Measurements from ENCODE around the gene LRRC42.
"Not testable (repeated sequence)": the region's sequence is repeated elsewhere in the genome, so short reads cannot be mapped to it uniquely, and the experiment has no call there.

LRRC42 gene

GRCh38 chr1:53984726-53985125 lies 38.6 kb downstream of the LRRC42 start:
- Histone ChIP-seq H3K4me1 (ENCODE audit: control insufficient read depth in 2 of 2, insufficient read depth in 2 of 2, low read length in 2 of 2) (peaks cover 0 to 5% of the 10 kb centered on the region in 2 donors), H3K27ac (ENCODE audit: low read depth in 2 of 2, low read length in 2 of 2) (no peak overlapping the region), H3K9ac (ENCODE audit: low read depth in 1 of 2, low read length in 2 of 2) (no peak overlapping the region), H3K4me3 (ENCODE audit: low read length in 2 of 2) (no peak overlapping the region), H3K36me3 (ENCODE audit: control insufficient read depth in 2 of 2, insufficient read depth in 2 of 2, low read length in 2 of 2) (no peaks in the 10 kb centered on the region), H3K9me3 (ENCODE audit: control insufficient read depth in 2 of 2, low read length in 2 of 2) (no peaks in the 10 kb centered on the region), H3K27me3 (ENCODE audit: control insufficient read depth in 2 of 2, insufficient read depth in 2 of 2, low read length in 2 of 2) (no peaks in the 10 kb centered on the region)

DNA sequence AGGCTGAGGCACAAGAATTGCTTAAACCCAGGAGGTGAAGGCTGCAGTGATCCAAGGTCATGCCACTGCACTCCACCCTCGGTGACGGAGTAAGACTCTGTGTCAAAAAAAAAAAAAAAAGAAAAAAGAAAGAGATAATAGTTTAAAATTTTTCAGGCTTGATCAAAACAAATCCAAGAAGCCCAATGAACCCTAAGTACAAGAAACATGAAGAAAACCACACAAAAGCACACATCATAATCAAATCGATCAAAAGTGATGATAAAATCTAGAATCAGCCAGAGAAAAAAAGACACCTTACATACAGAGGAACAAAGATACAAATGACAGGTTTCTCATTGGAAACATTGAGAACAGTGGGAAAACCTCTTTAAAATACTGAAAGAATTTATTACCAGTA lies 40.3 kb downstream of the LRRC42 start:
- Histone ChIP-seq H3K9me3 (ENCODE audit: control insufficient read depth in 2 of 2, low read length in 2 of 2) (no peaks in the 10 kb centered on the region), H3K4me1 (ENCODE audit: control insufficient read depth in 2 of 2, insufficient read depth in 2 of 2, low read length in 2 of 2) (peaks cover 0 to 5% of the 10 kb centered on the region in 2 donors), H3K27ac (ENCODE audit: low read depth in 2 of 2, low read length in 2 of 2) (no peak overlapping the region), H3K9ac (ENCODE audit: low read depth in 1 of 2, low read length in 2 of 2) (no peak overlapping the region), H3K4me3 (ENCODE audit: low read length in 2 of 2) (no peak overlapping the region), H3K27me3 (ENCODE audit: control insufficient read depth in 2 of 2, insufficient read depth in 2 of 2, low read length in 2 of 2) (no peaks in the 10 kb centered on the region), H3K36me3 (ENCODE audit: control insufficient read depth in 2 of 2, insufficient read depth in 2 of 2, low read length in 2 of 2) (no peaks in the 10 kb centered on the region)

DNA sequence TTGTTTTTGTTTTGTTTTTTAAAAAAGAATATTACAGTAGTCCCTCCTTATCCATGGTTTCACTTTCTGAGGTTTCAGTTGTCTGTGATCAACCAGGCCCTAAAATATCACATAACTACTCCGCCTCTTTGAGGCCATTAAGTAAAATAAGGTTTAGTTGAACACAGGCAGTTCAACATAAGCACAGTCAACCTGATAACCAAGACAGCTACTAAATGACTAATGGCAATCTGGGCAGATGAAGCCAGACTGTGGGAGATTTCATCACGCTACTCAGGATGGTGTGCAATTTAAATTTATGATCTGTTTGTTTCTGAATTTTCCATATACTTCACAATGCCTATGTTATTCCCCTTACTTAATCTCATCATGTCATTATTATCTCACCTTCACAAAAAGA lies 41.7 kb downstream of the LRRC42 start:
- Histone ChIP-seq H3K27ac (ENCODE audit: low read depth in 2 of 2, low read length in 2 of 2) (no peak overlapping the region), H3K9ac (ENCODE audit: low read depth in 1 of 2, low read length in 2 of 2) (no peak overlapping the region), H3K4me1 (ENCODE audit: control insufficient read depth in 2 of 2, insufficient read depth in 2 of 2, low read length in 2 of 2) (no peaks in the 10 kb centered on the region), H3K4me3 (ENCODE audit: low read length in 2 of 2) (no peak overlapping the region), H3K36me3 (ENCODE audit: control insufficient read depth in 2 of 2, insufficient read depth in 2 of 2, low read length in 2 of 2) (no peaks in the 10 kb centered on the region), H3K9me3 (ENCODE audit: control insufficient read depth in 2 of 2, low read length in 2 of 2) (no peaks in the 10 kb centered on the region), H3K27me3 (ENCODE audit: control insufficient read depth in 2 of 2, insufficient read depth in 2 of 2, low read length in 2 of 2) (no peaks in the 10 kb centered on the region)

DNA sequence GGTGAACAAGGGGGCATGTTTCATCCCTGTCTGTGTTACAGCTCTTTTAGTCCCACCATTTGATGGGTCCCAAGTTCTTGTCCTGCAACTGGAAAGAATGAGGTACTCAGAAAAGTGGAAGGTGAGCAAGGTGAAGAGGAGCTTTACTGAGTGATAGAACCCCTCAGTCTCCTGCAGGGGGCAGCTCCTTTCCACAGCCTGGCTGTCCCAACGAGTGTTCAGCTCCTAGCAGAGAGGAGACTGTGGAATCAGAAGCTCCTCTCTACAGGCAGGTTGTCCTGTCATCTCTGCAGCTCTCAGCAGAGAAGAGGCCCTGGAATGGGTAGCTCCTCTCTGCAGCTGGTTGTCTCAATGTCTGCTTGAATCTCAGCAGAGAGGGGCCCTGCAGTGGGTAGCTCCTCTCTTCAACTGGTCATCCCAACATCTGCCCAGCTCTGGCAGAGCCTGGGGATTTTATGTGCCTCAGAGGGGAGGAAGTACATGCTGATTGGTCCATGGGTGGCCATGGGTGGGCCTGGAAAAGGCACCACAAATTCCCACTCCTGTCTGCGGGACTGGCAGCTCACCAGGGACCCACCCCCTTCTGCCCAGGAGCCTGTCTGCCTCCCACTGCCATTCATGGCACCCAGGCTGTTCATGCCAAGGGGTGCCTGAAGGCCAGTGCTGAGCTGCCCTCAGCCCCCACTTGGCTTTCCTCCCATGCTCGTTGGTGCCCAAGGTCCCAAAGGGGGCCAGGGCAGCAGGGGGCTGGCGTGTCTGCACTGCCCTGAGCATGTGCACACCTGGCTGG lies 46.1 kb downstream of the LRRC42 start:
- H3K4me1 ChIP-seq (ENCODE audit: control insufficient read depth in 2 of 2, insufficient read depth in 2 of 2, low read length in 2 of 2) = no peaks in the 10 kb centered on the region
- H3K9ac ChIP-seq (ENCODE audit: low read depth in 1 of 2, low read length in 2 of 2) = no peak overlapping the region
- no peak overlapping the region for H3K4me3 ChIP-seq (ENCODE audit: low read length in 2 of 2)
- no peaks in the 10 kb centered on the region for H3K27me3 ChIP-seq (ENCODE audit: control insufficient read depth in 2 of 2, insufficient read depth in 2 of 2, low read length in 2 of 2)
- H3K9me3 ChIP-seq (ENCODE audit: control insufficient read depth in 2 of 2, low read length in 2 of 2) = no peaks in the 10 kb centered on the region
- H3K27ac ChIP-seq (ENCODE audit: low read depth in 2 of 2, low read length in 2 of 2) = no peak overlapping the region
- no peaks in the 10 kb centered on the region for H3K36me3 ChIP-seq (ENCODE audit: control insufficient read depth in 2 of 2, insufficient read depth in 2 of 2, low read length in 2 of 2)

DNA sequence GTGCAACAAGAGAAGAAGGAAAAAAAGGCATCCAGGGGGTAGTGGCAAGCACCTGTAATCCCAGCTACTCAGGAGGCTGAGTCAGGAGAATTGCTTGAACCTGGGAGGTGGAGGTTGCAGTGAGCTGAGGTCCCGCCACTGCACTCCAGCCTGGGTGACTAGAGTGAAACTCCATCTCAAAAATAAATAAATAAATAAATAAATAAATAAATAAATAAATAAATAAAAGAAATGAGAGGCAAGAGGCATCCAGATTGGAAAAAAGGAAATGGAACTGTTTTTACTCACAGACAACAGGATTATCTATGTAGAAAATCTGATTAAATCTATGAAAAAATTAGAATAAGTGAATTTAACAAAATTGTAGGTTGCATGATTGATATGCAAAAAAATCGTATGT lies 48.4 kb downstream of the LRRC42 start:
- H3K9me3 ChIP-seq (ENCODE audit: control insufficient read depth in 2 of 2, low read length in 2 of 2); H3K9ac ChIP-seq (ENCODE audit: low read depth in 1 of 2, low read length in 2 of 2); H3K4me3 ChIP-seq (ENCODE audit: low read length in 2 of 2); H3K27ac ChIP-seq (ENCODE audit: low read depth in 2 of 2, low read length in 2 of 2); H3K27me3 ChIP-seq (ENCODE audit: control insufficient read depth in 2 of 2, insufficient read depth in 2 of 2, low read length in 2 of 2); H3K36me3 ChIP-seq (ENCODE audit: control insufficient read depth in 2 of 2, insufficient read depth in 2 of 2, low read length in 2 of 2); H3K4me1 ChIP-seq (ENCODE audit: control insufficient read depth in 2 of 2, insufficient read depth in 2 of 2, low read length in 2 of 2): not testable (repeated sequence)

- H3K27me3 ChIP-seq (ENCODE audit: control insufficient read depth in 2 of 2, insufficient read depth in 2 of 2, low read length in 2 of 2) = no peaks in the 10 kb centered on the region
- H3K36me3 ChIP-seq (ENCODE audit: control insufficient read depth in 2 of 2, insufficient read depth in 2 of 2, low read length in 2 of 2) = no peaks in the 10 kb centered on the region
- H3K9ac ChIP-seq (ENCODE audit: low read depth in 1 of 2, low read length in 2 of 2) = no peak overlapping the region
- H3K4me1 ChIP-seq (ENCODE audit: control insufficient read depth in 2 of 2, insufficient read depth in 2 of 2, low read length in 2 of 2) = no peaks in the 10 kb centered on the region
- no peak overlapping the region for H3K27ac ChIP-seq (ENCODE audit: low read depth in 2 of 2, low read length in 2 of 2)
- no peak overlapping the region for H3K4me3 ChIP-seq (ENCODE audit: low read length in 2 of 2)
- no peaks in the 10 kb centered on the region for H3K9me3 ChIP-seq (ENCODE audit: control insufficient read depth in 2 of 2, low read length in 2 of 2)
These were observed 49.5 kb downstream of the LRRC42 start for GRCh38 chr1:53995683-53996082.

DNA sequence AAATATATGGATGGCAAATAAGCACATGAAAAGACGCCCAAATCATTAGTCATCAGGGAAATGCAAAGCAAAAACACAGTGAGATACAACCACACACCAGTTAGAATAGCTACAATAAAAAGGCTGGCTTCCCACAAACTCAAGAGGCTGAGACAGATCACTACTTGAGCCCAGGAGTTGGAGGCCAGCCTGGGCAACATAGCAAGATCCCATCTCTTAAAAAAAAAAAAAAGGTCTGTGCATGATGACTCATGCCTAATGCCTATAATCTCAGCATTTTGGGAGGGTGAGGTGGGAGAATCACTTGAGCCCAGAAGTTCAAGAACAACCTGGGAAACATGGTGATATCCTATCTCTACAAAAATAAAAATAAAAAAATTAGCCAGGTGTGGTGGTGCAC lies 52.1 kb downstream of the LRRC42 start:
- Histone ChIP-seq H3K27ac (ENCODE audit: low read depth in 2 of 2, low read length in 2 of 2) (no peak overlapping the region), H3K27me3 (ENCODE audit: control insufficient read depth in 2 of 2, insufficient read depth in 2 of 2, low read length in 2 of 2) (no peaks in the 10 kb centered on the region), H3K4me3 (ENCODE audit: low read length in 2 of 2) (no peak overlapping the region), H3K4me1 (ENCODE audit: control insufficient read depth in 2 of 2, insufficient read depth in 2 of 2, low read length in 2 of 2) (no peaks in the 10 kb centered on the region), H3K9ac (ENCODE audit: low read depth in 1 of 2, low read length in 2 of 2) (no peak overlapping the region), H3K36me3 (ENCODE audit: control insufficient read depth in 2 of 2, insufficient read depth in 2 of 2, low read length in 2 of 2) (no peaks in the 10 kb centered on the region), H3K9me3 (ENCODE audit: control insufficient read depth in 2 of 2, low read length in 2 of 2) (no peaks in the 10 kb centered on the region)

DNA sequence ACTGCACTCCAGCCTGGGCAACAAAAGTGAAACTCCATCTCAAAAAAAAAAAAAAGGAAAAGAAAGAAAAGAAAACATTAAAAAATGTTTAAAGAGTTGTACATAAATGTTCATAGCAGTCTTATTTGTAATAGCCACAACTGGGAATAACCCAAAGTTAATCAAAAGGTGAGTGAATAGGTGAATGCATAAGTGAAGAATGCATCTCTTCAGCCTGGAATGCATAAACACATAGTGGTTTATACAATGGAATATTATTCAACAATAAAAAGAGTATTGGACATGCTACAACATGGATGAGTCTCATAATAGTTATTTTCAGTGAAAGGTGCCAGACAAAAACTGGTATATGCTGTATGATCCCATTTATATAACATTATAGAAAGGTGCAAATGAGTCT lies 53.8 kb downstream of the LRRC42 start:
- H3K9me3 ChIP-seq (ENCODE audit: control insufficient read depth in 2 of 2, low read length in 2 of 2) = no peaks in the 10 kb centered on the region
- no peaks in the 10 kb centered on the region for H3K27me3 ChIP-seq (ENCODE audit: control insufficient read depth in 2 of 2, insufficient read depth in 2 of 2, low read length in 2 of 2)
- no peaks in the 10 kb centered on the region for H3K36me3 ChIP-seq (ENCODE audit: control insufficient read depth in 2 of 2, insufficient read depth in 2 of 2, low read length in 2 of 2)
- no peak overlapping the region for H3K4me3 ChIP-seq (ENCODE audit: low read length in 2 of 2)
- H3K4me1 ChIP-seq (ENCODE audit: control insufficient read depth in 2 of 2, insufficient read depth in 2 of 2, low read length in 2 of 2) = no peaks in the 10 kb centered on the region
- H3K9ac ChIP-seq (ENCODE audit: low read depth in 1 of 2, low read length in 2 of 2) = no peak overlapping the region
- no peak overlapping the region for H3K27ac ChIP-seq (ENCODE audit: low read depth in 2 of 2, low read length in 2 of 2)

- no peaks in the 10 kb centered on the region for H3K4me1 ChIP-seq (ENCODE audit: control insufficient read depth in 2 of 2, insufficient read depth in 2 of 2, low read length in 2 of 2)
- H3K4me3 ChIP-seq (ENCODE audit: low read length in 2 of 2) = no peak overlapping the region
- H3K36me3 ChIP-seq (ENCODE audit: control insufficient read depth in 2 of 2, insufficient read depth in 2 of 2, low read length in 2 of 2) = no peaks in the 10 kb centered on the region
- no peaks in the 10 kb centered on the region for H3K9me3 ChIP-seq (ENCODE audit: control insufficient read depth in 2 of 2, low read length in 2 of 2)
- H3K9ac ChIP-seq (ENCODE audit: low read depth in 1 of 2, low read length in 2 of 2) = no peak overlapping the region
- no peak overlapping the region for H3K27ac ChIP-seq (ENCODE audit: low read depth in 2 of 2, low read length in 2 of 2)
- H3K27me3 ChIP-seq (ENCODE audit: control insufficient read depth in 2 of 2, insufficient read depth in 2 of 2, low read length in 2 of 2) = no peaks in the 10 kb centered on the region
These were observed 55.4 kb downstream of the LRRC42 start for GRCh38 chr1:54001591-54001990.

DNA sequence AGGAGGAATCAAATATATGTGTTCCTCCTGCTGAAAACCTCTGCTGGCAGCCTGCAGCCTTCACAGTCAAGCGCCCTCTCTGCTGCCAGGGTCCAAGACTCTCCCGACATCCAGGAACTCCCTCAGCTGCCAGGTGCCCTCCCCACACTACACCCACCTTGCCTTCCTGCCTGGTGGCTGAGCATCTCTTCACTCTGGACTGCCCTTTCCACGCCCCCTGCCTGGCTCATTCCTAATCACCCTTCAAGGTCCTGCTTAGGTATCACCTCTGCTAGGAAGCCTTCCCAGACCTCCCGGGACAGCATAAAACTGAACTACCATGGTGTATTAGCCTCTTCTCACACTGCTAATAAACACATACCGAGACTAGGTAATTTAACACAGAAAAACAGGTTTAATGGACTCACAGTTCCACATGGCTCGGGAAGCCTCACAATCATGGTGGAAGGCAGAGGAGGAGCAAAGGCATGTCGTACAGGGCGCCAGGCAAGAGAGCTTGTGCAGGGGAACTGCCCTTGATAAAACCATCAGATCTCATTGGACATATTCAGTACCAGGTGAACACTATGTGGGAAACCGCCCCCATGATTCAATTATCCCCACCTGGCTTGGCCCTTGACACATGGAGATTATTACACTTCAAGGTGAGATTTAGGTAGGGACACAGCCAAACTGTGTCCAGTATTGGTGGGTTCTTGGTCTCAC lies 56.5 kb downstream of the LRRC42 start:
- Histone ChIP-seq H3K9ac (ENCODE audit: low read depth in 1 of 2, low read length in 2 of 2) (no peak overlapping the region), H3K27ac (ENCODE audit: low read depth in 2 of 2, low read length in 2 of 2) (no peak overlapping the region), H3K36me3 (ENCODE audit: control insufficient read depth in 2 of 2, insufficient read depth in 2 of 2, low read length in 2 of 2) (no peaks in the 10 kb centered on the region), H3K4me3 (ENCODE audit: low read length in 2 of 2) (no peak overlapping the region), H3K4me1 (ENCODE audit: control insufficient read depth in 2 of 2, insufficient read depth in 2 of 2, low read length in 2 of 2) (no peaks in the 10 kb centered on the region), H3K9me3 (ENCODE audit: control insufficient read depth in 2 of 2, low read length in 2 of 2) (no peaks in the 10 kb centered on the region), H3K27me3 (ENCODE audit: control insufficient read depth in 2 of 2, insufficient read depth in 2 of 2, low read length in 2 of 2) (no peaks in the 10 kb centered on the region)
